ENCODE measurements around the gene CLRN3.

CLRN3 gene, protein sequence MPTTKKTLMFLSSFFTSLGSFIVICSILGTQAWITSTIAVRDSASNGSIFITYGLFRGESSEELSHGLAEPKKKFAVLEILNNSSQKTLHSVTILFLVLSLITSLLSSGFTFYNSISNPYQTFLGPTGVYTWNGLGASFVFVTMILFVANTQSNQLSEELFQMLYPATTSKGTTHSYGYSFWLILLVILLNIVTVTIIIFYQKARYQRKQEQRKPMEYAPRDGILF

DNA sequence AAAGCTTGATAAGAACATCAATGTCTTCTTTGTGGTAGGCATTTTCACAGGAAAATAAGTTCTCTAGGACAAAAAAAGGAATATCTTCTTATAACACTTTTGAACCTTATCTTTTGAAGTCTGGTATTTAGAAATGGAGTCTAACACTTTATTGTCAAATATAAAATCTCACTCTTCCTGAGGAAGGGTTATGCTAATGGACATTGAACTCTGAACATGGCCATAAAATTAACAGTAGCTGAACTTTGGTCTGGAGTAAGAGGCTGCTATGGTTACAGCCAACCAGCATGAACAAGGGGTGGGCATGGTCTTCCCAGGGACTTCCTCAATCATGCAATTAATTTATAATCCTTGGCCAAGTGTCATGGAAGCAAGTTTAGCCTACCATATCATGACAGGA, at the start of gene CLRN3:
TSS of gene CLRN3 (minus strand) at position 199 of the 400 bp plus-strand sequence. CDS start at position 42, 157 bp downstream.
- no peak for DNase-seq

DNA sequence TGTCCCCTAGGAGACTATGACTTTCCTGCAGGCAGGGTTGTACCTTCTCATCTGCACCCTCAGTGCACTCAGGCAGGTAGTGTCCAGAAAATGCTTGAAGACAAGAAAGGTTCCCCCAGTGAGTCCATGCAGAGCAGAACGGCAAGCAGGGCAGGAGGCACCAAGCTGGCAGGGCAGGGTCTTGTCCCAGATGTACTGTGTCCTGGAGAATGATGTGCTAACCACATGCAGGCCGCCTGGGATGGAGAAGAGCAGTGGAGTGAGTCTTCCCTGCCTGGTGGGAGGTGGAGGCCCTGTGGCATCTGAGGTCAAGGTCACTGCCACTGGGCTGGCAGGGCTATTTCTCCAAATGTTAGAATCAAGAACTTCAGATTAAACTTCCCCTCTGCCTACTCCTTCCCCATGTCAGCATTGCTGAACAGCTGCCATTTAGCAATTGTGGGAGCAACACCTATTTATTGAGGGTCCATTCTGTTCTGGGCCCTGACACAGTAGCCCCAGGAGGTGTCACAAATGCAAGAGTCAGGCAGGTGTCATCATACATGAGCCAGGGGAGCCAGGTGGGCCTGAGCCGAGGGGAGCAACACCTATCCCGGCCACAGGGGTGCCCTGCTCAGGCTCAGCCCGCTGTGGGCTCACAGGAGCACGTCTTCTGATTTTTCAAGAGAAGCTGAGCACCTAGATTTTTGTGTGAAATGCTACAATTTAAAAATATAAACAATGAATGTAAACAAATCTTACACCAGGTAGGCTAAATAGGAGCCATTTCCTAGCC, 48.3 kb upstream of the CLRN3 start:
- no peak for DNase-seq

DNA sequence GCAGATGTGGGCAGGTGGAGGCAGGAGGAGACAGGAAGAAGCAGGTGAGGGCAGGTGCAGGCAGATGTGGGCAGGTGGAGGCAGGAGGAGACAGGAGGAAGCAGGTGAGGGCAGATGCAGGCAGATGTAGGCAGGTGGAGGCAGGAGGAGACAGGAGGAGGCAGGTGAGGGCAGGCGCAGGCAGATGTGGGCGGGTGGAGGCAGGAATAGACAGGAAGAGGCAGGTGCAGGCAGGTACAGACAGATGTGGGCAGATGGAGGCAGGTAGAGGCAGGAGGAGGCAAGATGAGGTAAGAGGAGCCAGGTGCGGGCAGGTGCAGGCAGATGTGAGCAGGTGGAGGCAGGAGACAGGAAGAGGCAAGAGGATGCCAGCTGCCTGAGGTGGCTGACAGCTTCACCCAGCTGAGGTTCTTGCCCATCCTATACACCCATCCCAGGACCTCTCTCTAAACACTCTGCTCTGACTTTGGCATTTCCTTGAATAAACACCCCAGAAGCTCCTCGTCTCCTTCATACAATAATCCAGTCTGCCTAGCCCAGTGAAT, 47.1 kb upstream of the CLRN3 start:
- no peak for DNase-seq

DNA sequence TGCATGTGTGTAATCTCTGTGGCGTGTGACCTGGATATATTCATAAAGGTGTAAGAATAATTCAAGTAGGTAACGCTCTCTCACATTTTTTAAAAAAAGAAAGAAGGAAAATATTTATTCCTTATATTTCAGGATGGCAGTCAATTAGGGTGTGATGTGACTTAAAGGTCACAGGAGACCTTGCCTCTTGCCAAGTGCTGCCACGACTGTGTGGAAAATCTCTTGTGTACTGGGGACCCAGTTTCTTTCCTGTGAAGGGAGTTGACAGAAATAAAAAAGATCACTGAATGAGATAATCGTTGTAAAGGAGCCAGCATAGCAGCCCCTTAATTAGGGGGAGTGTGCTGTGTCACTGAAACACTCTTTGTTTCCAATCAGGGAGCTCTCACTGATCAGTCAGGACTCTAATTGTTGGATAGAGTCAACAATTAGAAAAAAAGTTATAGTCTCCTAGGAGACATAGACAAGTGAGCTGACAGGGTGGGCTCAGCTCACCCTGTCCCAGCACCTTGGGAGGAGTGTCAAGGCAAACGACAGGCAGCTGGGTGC, 45.2 kb upstream of the CLRN3 start:
- no peak for DNase-seq

DNA sequence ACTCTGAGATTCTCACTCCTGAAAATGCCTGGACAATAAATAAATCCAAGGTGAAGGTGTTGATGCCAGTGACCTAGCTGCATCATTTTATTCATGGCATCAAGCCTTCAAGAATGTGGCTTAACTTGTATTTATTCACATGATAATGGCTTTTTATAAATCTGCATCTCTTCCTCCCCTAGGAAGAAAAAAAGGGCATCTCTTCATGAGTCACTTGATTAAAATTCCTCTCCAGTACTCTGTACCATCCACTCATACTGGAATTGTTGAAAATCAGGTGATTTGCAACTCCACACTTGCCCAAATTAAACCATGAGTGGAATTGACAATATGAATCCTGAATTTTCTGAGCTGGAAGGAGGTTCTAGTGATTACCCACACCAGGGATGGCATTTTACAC, 44.3 kb upstream of the CLRN3 start:
- no peak for DNase-seq

DNA sequence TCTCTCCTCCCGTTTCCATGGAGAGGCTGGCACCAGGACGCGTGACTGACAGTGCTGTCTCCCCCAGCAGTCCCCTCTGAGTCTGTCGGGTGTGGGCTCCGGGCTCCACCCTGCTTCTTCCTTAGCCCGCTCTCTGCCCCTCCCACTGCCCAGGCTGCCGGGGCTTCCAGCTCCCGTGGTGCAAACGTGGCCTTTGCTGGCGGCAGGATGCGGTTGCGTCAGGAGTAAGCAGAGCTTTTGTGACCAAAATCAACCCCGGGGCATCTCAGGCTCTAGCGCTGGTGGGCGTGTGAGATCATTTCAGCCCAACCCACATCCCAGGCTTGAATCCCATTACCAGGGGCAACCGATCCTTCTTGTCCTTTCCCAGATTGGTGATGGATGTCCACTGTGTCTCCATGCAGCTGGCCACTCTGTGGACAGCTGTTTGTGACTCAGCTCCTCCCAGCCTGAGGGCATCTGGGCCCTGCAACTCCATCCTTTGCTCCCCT, 42.4 kb upstream of the CLRN3 start:
- no peak for DNase-seq

DNA sequence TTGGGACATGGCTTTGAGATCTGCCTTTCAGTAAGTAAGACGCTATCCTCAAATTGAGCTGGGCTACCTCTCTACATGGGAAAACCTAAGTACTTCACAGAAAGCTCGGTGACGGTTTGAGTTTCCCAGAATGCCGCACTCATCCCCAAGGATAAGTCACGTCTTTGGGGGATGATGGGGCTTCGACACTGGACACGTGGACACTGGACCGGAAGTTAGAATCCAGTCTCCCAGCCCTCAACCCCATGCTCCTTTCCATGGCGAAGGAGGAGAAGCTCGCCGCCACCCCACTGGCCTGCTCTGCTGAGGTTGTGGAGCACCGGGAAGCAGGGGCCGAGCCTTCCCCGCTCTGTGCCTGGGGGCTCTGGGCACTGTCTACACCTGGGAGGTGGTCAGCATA, 41.6 kb upstream of the CLRN3 start:
- no peak for DNase-seq

DNA sequence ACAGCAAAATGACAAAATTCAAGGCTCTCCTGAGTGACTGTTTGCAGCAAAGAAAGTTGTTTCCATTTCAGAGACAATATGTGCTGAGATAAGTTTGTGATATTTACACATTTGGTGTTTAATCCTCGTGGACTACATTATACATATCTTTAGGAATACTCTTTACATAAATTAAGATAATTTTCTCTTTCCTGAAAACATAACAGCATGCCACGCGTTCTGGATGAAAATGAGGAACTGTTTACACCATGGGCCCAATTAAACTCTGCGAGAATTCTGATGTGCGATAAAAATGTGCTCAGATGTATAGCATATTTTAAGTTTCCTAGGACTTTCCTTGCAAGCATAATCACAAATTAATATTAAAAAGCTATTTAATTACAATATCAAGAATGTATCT, 40.5 kb upstream of the CLRN3 start:
- DNase-seq: no peak

DNA sequence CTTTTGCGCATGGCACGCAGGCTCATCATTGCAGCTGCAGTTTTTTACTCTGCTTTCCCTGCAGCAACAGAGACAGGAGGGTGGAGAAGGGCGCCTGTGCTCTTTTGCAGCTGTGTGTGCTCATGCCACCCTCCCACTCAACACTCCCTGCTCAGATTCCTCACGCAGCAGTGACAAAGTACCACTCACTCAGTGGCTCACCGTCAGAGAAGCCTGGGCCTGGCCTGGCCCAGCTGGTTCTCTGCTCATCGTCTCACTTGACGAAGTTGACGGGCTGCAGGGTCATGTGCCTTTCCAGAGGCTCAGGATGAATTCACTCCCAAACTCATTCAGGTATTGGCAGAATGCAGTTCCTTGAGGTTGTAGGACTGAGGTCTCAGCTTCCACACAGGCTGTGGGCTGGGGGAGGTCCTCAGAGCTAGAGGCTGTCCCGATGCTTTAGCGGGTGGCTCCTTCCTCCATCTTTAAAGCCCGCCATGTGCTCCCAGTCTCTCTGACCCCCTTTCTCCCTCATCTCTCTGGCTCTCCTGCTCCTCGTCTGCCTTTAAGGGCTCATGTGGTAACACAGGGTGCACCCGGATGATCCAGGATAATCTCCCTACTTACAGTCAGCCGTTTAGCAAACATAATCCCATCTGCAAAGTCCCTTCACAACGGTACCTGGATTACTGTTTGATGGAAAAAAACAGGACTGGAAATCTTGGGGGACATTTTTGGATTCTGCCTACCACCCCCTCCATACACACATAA, 40.0 kb upstream of the CLRN3 start:
- no peak for DNase-seq

DNA sequence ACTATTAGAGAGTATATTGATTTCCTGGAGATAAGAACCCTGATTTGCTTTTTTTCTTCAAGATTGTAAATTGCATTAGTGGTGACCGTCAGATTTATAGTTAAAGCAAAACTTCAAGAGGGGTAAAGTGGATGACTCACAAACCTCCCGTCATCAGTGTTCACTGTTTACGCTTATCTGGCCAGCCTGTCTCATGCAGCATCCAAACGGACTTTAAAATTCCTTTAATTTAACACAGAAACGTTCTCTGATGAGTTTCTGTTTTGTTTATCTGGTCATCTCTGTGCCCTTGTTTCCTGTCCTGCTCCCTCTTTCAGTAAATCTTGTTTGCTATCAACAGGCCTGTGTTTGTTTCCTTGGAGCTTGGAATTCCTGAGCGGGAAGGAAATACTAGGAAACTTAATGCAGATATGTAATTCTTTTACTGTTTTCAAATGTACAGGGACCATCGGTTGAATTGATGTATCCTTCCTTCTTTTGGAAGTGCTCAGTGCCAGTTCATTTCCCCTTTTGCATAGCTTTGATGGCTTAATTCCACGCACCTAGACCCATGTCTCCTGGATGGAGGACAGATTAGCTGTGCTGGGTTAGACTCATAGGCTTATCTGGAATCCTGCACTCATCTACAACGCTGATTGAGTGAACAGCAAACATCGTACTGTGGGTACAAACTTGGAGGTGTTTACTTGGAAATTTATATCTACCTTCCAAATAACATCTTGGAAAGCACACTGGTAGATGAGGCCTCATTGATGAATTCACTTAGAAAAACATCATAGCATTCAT, 35.5 kb upstream of the CLRN3 start:
- DNase-seq: no peak

DNA sequence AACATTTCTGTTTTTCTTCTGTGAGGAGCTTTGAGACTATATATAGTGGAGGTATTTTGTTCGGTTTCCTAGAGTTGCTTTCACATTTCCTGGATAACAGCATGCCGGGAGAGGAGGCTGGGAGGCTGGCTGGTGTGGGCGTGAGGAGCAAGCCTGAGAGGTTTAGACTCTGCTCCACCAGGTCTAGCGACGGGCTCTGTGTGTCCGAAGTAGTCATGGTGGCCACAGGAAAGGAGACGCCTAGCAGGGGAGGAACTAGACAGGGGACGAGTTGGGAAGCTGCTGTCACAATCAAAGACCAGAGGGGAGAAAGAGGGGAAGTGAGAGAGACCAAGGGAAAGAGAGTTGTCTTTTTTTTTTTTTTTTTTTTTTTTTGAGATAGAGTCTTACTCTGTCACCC, 33.7 kb upstream of the CLRN3 start:
- DNase-seq: no peak

DNA sequence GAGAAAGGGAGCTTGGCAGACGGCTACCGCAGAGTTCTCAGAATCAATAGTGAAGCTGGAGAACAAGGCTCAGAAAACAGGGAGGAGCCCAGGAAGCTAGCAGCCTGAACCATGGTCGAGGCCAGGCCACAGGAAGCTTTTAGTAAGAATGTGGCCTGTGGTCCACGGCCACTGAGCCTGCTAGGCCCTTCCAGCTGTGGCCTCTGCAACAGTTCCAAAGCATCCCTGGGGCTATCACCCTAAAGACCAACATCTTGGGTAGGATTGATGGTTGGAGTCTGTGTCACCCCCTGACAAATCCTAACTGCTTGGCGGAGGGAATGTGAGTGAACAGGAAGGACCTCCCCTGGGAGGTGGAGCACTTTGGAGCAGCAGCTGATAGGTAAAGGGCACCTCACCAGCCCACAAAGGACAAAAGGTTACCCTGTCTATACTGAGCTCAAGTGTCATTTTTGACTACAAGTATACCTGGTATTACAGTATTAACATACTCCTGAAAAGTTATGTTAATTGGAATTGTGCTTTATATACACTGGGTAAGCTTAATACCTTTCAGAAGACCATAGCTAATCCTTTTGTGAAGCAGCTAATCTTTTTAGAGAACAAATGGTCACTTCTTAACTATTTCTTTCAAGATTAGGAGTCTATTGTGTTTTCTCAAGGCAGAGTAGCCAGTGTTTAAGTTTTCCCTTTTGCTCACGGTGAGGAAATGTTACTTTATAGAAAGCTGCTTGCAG, 32.9 kb upstream of the CLRN3 start:
- DNase-seq: no peak

DNA sequence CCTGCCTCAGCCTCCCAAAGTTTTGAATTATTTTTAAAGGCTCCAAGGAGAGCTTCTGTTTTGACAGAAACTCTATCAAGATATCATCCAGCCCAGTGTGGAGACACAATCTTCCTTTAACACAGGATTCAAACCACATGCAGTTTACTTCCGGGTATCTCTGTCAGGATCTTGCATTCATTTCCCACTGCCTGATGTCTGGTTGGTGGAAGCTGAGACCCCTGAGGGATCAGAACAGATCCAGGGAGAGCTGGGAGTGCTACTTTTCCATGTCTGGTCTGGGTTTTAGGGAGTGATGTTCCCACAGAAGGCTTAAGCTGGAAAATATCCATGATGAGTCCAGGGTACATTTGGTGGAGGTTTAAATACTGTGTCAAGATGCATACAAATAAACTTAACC, 30.9 kb upstream of the CLRN3 start:
- DNase-seq: no peak

DNA sequence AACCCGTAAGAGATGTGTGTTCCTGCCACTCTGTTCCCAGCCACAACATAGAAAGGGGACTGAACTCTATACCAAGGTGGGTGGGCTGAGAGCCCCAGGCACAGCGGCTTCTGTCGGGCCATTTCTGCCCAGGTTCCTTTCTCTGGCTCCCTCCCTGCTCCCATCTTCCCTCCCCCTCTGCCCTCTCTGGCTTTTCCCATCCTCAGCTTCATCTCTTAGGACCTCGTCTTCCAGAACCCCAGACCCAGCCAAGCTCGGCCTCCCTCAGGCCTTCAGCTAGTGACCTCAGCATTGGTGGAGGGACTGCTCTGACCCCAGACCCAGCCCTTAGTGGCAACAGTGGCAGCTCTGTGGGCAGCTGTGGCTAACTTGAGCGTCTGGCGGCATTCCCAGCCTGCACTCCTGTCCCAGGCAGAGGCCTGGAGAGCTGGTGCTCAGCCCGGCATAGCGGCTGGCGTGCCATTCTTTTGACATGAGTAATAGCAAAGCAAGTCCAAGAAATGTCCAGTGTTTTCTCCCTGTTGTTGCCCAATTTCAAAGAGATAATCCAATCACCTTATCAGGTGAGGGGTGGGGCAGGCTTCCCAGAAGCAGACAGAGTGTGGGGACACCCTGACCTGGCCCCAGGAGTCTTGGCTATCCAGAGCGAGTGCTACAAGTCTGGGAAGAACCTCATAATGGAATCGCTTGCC, 30.1 kb upstream of the CLRN3 start:
- no peak for DNase-seq

DNA sequence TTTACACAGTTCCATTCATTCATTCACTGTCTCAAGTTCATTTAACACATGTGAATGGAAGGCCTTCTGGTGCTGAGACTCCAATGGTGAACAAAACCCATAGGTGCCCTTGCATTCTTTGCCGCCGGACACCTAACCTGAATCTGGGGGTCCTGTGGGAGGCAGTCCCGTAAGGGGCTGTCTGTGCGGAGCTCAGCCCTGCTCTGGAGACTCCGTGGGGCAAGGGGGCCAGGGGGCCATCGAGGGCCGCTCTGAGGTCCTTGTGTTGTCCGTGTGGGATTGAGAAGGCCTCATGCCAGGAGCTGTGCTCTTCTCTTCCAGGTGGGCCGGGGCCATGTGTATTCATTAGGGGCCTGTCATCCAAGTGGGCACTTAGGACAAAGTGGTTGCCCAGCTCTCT, 29.5 kb upstream of the CLRN3 start:
- no peak for DNase-seq

DNA sequence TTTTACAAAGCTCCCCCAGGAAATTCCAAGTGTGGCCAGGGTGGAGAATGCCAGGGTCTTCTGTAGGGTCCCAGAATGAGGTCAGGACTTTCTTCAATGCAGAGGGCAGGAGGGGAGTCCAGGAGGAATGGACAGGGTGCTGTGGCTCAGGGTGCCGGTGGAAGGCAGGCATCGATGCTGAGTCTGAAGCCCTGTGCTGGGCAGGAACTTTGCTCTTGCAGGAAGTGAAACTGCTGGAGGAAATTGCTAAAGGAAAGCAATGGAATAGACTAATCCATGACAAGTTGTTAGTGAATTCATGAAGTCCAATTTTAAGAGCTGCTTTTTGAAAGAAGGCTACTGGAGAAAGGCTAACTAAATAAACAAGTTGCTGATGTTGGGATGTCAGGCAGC, 29.0 kb upstream of the CLRN3 start:
- no peak for DNase-seq

DNA sequence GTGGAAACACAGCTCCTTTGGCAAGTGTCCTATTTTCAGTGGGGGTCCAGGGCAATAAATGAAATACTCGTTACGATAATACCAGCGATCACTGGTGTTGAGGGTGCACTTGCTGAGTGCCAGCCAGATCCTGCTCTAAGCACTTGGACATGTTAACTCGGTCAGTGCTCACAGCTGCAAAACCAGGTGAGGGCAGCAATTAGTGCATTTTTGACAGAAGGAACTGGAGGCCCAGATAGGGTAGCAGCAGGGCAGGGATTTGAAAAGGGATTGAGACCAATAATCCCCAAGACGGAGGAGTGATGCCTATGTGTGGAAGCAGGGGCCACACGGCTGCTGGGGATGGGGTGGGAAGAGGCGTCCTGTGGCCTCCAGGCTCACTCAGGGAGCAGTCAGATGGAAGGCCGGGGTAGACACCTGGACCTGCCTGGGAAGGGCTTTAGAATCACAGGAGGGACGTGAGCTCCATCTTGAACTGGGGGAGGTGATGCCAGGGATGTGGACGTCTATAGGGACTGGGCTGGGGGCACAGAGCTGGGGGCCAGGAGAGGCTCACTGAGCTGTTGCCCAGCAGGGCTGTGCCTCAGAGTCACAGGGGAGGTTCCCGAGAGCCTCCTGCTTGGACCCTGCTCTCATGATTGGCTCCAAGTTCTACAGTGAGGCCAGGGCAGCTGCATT, 28.5 kb upstream of the CLRN3 start:
- no peak for DNase-seq

DNA sequence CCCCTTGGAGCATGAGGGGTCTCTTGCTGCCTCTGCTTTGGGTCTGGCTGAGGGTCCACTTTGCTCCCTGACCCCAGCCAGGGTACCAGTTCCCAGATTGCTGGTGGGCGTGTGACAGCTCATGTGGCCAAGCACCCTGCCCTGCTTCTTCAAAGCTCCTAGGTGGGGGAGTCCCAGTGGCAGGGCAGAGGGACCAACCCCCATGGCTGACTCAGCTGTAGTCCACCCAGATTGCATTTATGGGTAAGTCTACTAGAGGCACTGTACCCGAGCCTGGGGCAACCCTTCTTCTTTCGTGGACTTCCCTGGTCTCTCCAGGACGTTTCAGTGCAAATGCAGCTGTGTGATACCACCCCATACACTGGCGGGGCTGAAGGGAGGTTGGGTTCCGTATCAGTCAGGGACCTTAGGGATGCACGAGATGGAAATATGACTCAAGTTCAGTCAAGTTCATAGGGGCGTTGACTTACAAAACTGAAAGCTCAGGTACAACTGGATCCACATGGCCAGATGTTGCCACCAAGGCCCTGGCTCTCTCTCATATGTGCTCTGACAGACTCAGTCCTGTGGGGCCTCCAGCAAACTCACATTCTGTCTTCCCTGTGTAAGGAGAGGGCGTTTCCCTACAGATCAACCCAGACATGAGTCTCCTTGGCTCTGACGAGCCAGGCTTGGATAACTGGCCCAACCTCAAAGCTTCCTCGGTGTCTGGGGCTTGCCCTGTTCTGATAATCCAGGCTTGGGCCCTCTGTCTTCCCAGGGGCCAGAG, 27.7 kb upstream of the CLRN3 start:
- no peak for DNase-seq

DNA sequence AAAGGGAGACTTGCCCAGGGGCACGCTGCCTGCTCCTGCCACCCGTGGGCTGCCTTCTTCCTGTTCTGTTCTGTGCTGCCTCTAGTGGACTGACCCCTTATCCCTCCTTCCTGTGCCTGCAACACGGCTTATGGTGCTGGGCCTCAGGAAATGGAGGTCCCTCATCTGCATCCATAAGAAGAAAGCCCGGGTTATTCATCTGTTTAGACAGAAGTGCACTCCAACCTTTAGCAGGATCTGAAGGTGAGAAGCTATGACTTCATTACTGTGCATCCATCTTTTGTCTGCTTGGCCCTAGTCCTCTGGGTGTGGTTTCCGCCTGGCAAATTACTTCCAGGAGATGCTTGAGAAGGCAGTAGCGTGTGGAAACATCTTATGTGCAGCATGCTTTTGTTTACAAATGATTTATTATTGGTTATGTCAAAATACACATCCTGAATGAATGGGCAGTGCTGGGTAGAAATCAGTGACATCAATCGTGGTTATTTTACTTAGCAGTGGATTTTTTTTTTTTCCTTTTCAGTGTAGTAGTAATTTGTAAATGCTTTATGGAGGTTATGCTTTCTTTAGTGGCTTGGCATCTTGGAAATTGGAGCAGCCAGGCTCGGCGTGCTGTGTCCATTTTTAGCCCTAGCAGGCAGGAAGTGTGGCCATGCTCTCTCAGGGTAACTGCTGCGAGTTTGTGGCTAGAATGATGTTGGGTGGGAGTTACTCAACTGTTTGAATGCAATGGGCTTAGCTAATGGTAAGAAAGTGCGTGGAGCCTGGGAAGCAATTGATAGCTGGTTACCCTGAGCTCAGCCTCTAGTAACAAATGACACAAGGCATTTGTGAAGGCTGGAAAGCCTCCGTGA, 26.9 kb upstream of the CLRN3 start:
- no peak for DNase-seq

Measured in amniotic stem cell (primary cell).